ENCODE results near the gene RBM33. TPM values are rescaled to one million over a fixed set of nuclear protein-coding genes. Genes with fewer than 3 reads are reported as not detected.

Gene RBM33
- total RNA-seq, 1 experiment from 2014 or later: 80.5 TPM

GRCh38 chr7:155786491-155786890 lies 142.0 kb downstream of the RBM33 start:
- no peak for DNase-seq (ENCODE audit: unreplicated experiment)
- Mint-ChIP-seq H3K36me3 (ENCODE audit: insufficient read depth, unreplicated experiment) (peaks cover 12% of the 10 kb centered on the region), H3K4me1 (ENCODE audit: insufficient read depth, unreplicated experiment) (no peaks in the 10 kb centered on the region), H3K27me3 (ENCODE audit: insufficient read depth, unreplicated experiment) (no peaks in the 10 kb centered on the region), H3K9me3 (ENCODE audit: unreplicated experiment) (no peaks in the 10 kb centered on the region), H3K4me3 (ENCODE audit: unreplicated experiment) (no peak overlapping the region), H3K27ac (ENCODE audit: low read depth, unreplicated experiment) (no peak overlapping the region)
- intact Hi-C loops (cut with micrococcal nuclease): no loop called here
- TSS peak; percentile 10 for BruUV-seq (replicated peaks)
- no peak for TF ChIP-seq CTCF (IDR thresholded peaks at IDR 0.05; ENCODE audit: unreplicated experiment)
- POLR2A ChIA-PET: no interaction called here
- CTCF ChIA-PET: no interaction called here

- BruUV-seq (replicated peaks): no TSS peak
- intact Hi-C loops (cut with micrococcal nuclease): no loop called here
- H3K4me3 Mint-ChIP-seq (ENCODE audit: unreplicated experiment): no peak overlapping the region
- H3K9me3 Mint-ChIP-seq (ENCODE audit: unreplicated experiment): no peaks in the 10 kb centered on the region
- CTCF ChIA-PET: no interaction called here
- TF ChIP-seq CTCF (IDR thresholded peaks at IDR 0.05; ENCODE audit: unreplicated experiment): no peak
- no peaks in the 10 kb centered on the region for H3K27me3 Mint-ChIP-seq (ENCODE audit: insufficient read depth, unreplicated experiment)
- H3K36me3 Mint-ChIP-seq (ENCODE audit: insufficient read depth, unreplicated experiment): peaks cover 10% of the 10 kb centered on the region
- no peaks in the 10 kb centered on the region for H3K4me1 Mint-ChIP-seq (ENCODE audit: insufficient read depth, unreplicated experiment)
- H3K27ac Mint-ChIP-seq (ENCODE audit: low read depth, unreplicated experiment): no peak overlapping the region
- POLR2A ChIA-PET: no interaction called here
- no peak for DNase-seq (ENCODE audit: unreplicated experiment)
Observed at GRCh38 chr7:155787171-155787851, 142.8 kb downstream of the RBM33 start.

GRCh38 chr7:155788616-155789000 lies 144.1 kb downstream of the RBM33 start:
- Mint-ChIP-seq H3K9me3 (ENCODE audit: unreplicated experiment) (no peaks in the 10 kb centered on the region), H3K27ac (ENCODE audit: low read depth, unreplicated experiment) (no peak overlapping the region), H3K4me3 (ENCODE audit: unreplicated experiment) (no peak overlapping the region), H3K27me3 (ENCODE audit: insufficient read depth, unreplicated experiment) (no peaks in the 10 kb centered on the region), H3K36me3 (ENCODE audit: insufficient read depth, unreplicated experiment) (peaks cover 6% of the 10 kb centered on the region), H3K4me1 (ENCODE audit: insufficient read depth, unreplicated experiment) (no peaks in the 10 kb centered on the region)
- intact Hi-C loops (cut with micrococcal nuclease): no loop called here
- ChIA-PET CTCF (no interaction called here), POLR2A (no interaction called here)
- BruUV-seq (replicated peaks): no TSS peak
- TF ChIP-seq CTCF (IDR thresholded peaks at IDR 0.05; ENCODE audit: unreplicated experiment): no peak
- DNase-seq (ENCODE audit: unreplicated experiment): peak; percentile 30

GRCh38 chr7:155789001-155789725 lies 144.7 kb downstream of the RBM33 start:
- peaks cover 6% of the 10 kb centered on the region for H3K36me3 Mint-ChIP-seq (ENCODE audit: insufficient read depth, unreplicated experiment)
- no peak for TF ChIP-seq CTCF (IDR thresholded peaks at IDR 0.05; ENCODE audit: unreplicated experiment)
- intact Hi-C loops (cut with micrococcal nuclease): no loop called here
- H3K4me3 Mint-ChIP-seq (ENCODE audit: unreplicated experiment): no peak overlapping the region
- no peaks in the 10 kb centered on the region for H3K4me1 Mint-ChIP-seq (ENCODE audit: insufficient read depth, unreplicated experiment)
- ChIA-PET CTCF (interaction anchor here (1.0 kb wide), 1 partner anchor 26 kb away, joined by 4 read pairs; no protein-coding TSS in a partner anchor), POLR2A (no interaction called here)
- H3K27me3 Mint-ChIP-seq (ENCODE audit: insufficient read depth, unreplicated experiment): no peaks in the 10 kb centered on the region
- peak; percentile 58 for DNase-seq (ENCODE audit: unreplicated experiment)
- H3K9me3 Mint-ChIP-seq (ENCODE audit: unreplicated experiment): no peaks in the 10 kb centered on the region
- no TSS peak for BruUV-seq (replicated peaks)
- H3K27ac Mint-ChIP-seq (ENCODE audit: low read depth, unreplicated experiment): no peak overlapping the region

Measured in MCF 10A (cell line).